ENCODE measurements around the gene TMEM39A.
A peak's percentile ranks its signal among the peaks of the same experiment; 100 is the strongest.

- peak; percentile 100 for TF ChIP-seq POLR2A (IDR thresholded peaks at IDR 0.05; ENCODE audit: low read length)
- TF ChIP-seq GATA1 (IDR thresholded peaks at IDR 0.05; ENCODE audit: low read depth, low read length) = no peak
These were observed at the start of gene TMEM39A for GRCh38 chr3:119463171-119464169.

Measured in erythroblast (primary cell).